Thoracic aorta (tissue), 2 donors: ENCODE results near the gene MOB1A. TPM values are rescaled to one million over a fixed set of nuclear protein-coding genes. Genes with fewer than 3 reads are reported as not detected.
A peak's percentile ranks its signal among the peaks of the same experiment; 100 is the strongest.

Experiments
- ATAC-seq: fragments of 150-250 bp; one replicate; pipeline ENCODE4 v1.8.0; 2017; ENCODE audit warnings: low read depth; ENCODE audit not compliant: insufficient number of reproducible peaks, low FRiP score
- DNase-seq: peaks from one replicate; pipeline ENCODE4 v3.0.0-alpha.2; 2020; ENCODE audit warnings: low spot score
- H3K27ac ChIP-seq, 2 donors: fragments of 200-600 bp; sonication (generic); 1 replicate in 1 of 2; 2 replicates in 1 of 2; pipeline ENCODE4 v1.5.1; 2016; ENCODE audit warnings: mild to moderate bottlenecking in 2 of 2, moderate library complexity in 2 of 2
- H3K27me3 ChIP-seq: fragments of 200-600 bp; sonication (generic); replicated peaks from 2 replicates; pipeline ENCODE4 v1.6.0; 2016; ENCODE audit warnings: mild to moderate bottlenecking; ENCODE audit not compliant: insufficient read depth
- H3K36me3 ChIP-seq: fragments of 200-600 bp; sonication (generic); one replicate; pipeline ENCODE4 v1.5.1; 2016
- H3K4me1 ChIP-seq, 2 donors: fragments of 200-600 bp; sonication (generic); 1 replicate in 1 of 2; 2 replicates in 1 of 2; pipeline versions ENCODE4 v1.5.1 to v1.6.0; 2016; ENCODE audit warnings: low read depth in 2 of 2, mild to moderate bottlenecking in 1 of 2; ENCODE audit not compliant: control insufficient read depth in 1 of 2
- H3K4me3 ChIP-seq: fragments of 200-600 bp; sonication (generic); 2 replicates; pipeline ENCODE4 v1.5.1; 2016; ENCODE audit warnings: mild to moderate bottlenecking
- H3K9me3 ChIP-seq: fragments of 200-600 bp; sonication (generic); 2 replicates; pipeline ENCODE4 v1.5.1; 2016
- CTCF ChIP-seq: fragments of 200-600 bp; sonication (generic); IDR thresholded peaks from one replicate; pipeline ENCODE4 v1.5.1; 2019; ENCODE audit warnings: antibody characterized with exemption
- total RNA-seq, 2 donors: library from RNA; depleted of rRNA; stranded (reverse); fragments of >200 nt; gene quantifications; one replicate each; pipeline versions ENCODE4 v1.1.0 to v1.2.3, GENCODE V29; 2016

MOB1A gene
- total RNA-seq, 2 donors from 2014 or later: 97.0 to 107 TPM

DNA sequence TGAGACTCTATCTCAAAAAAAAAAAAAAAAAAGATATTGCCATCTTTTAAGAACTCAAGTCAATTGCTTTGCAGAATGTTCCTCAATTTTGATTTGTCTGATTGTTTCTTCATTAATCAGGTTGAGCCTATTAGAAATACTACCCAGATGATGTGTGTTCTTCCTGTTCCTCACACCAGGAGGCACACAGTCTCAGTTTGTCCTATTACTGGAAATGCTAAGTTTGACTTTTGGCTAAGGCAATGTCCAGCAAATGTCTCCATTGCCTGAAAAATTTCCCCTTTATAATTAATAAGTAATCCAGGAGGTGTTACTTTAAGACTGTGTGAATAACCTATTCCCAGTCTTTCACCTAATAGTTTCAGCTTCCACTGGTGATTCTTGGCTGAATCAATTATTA is 59.3 kb downstream of the MOB1A start:
- Histone ChIP-seq H3K4me1 (peaks cover 0 to 5% of the 10 kb centered on the region in 2 donors), H3K27me3 (no peaks in the 10 kb centered on the region), H3K4me3 (peak overlapping the region; percentile 96), H3K9me3 (peaks cover 3% of the 10 kb centered on the region), H3K27ac (no peak overlapping the region), H3K36me3 (no peaks in the 10 kb centered on the region)
- no peak for ATAC-seq
- TF ChIP-seq CTCF: no peak
- DNase-seq: no peak

- TF ChIP-seq CTCF: no peak
Observed at GRCh38 chr2:74111380-74111779, 67.3 kb downstream of the MOB1A start.

DNA sequence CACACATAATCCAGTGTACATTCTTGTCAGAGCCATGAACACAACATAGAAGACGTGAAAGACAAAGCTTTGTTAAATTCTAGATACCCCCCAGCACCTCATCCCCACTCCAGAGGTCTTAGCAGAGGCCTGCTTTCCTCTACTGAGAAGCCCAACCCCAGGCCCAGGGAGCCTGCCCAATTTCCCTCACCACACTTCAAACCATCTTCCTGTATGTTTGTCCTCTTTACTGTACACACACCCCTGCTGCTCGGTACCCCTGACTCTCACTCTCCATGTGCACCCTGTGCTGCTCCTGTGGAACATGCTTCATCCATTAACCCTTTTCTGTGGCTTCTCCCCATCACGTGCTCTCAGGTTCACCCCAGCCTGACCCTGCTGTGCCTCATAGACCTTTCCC is 68.1 kb downstream of the MOB1A start:
- Histone ChIP-seq H3K4me3 (no peak overlapping the region), H3K4me1 (no peaks in the 10 kb centered on the region), H3K27ac (no peak overlapping the region), H3K9me3 (no peaks in the 10 kb centered on the region), H3K36me3 (no peaks in the 10 kb centered on the region), H3K27me3 (no peaks in the 10 kb centered on the region)
- no peak for TF ChIP-seq CTCF
- ATAC-seq (no peak), DNase-seq (no peak)

More at GRCh38 chr2:74111380-74111779, 67.3 kb downstream of the MOB1A start:
- ATAC-seq (no peak), DNase-seq (no peak)
- H3K4me3 ChIP-seq: no peak overlapping the region
- H3K36me3 ChIP-seq: no peaks in the 10 kb centered on the region
- H3K4me1 ChIP-seq: no peaks in the 10 kb centered on the region
- no peaks in the 10 kb centered on the region for H3K27me3 ChIP-seq
- no peak overlapping the region for H3K27ac ChIP-seq
- H3K9me3 ChIP-seq: no peaks in the 10 kb centered on the region

GRCh38 chr2:74109551-74109950 is 69.1 kb downstream of the MOB1A start:
- no peak for ATAC-seq
- no peak for TF ChIP-seq CTCF
- no peak overlapping the region for H3K4me3 ChIP-seq

DNA sequence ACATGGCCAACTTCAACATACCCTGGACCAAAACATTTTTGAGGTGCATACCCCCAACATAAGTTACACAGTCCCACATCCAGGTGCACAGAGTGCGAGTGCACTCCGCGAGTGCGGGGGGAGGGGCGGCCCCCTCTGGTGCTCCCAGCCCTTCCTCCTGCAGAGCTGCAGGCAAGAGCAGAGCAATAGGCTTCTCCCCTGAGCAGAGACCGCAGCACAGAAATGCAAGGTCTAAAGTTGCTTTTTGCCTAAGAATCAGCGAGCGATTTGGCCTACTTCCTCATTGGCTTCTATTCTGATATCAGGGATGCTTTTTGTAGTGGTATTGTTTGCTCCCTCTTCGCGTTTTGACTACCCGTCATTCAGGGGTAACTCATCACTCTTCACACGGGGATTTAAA is 71.6 kb downstream of the MOB1A start:
- Histone ChIP-seq H3K36me3 (no peaks in the 10 kb centered on the region), H3K27me3 (no peaks in the 10 kb centered on the region), H3K4me1 (no peaks in the 10 kb centered on the region), H3K4me3 (no peak overlapping the region), H3K9me3 (no peaks in the 10 kb centered on the region), H3K27ac (no peak overlapping the region)
- no peak for DNase-seq
- ATAC-seq: no peak
- no peak for TF ChIP-seq CTCF

More at GRCh38 chr2:74109551-74109950, 69.1 kb downstream of the MOB1A start:
- H3K4me1 ChIP-seq: no peaks in the 10 kb centered on the region
- no peak overlapping the region for H3K27ac ChIP-seq
- no peaks in the 10 kb centered on the region for H3K27me3 ChIP-seq
- H3K36me3 ChIP-seq: no peaks in the 10 kb centered on the region
- DNase-seq: no peak
- H3K9me3 ChIP-seq: no peaks in the 10 kb centered on the region
